ENCODE data around the gene LRRN2.

LRRN2 gene

GRCh38 chr1:204672482-204673121, 12.9 kb downstream of the LRRN2 start:
- H3K27ac ChIP-seq (ENCODE audit: low read length) = no peak overlapping the region
- H3K4me3 ChIP-seq (ENCODE audit: low read depth in 1 of 2, low read length in 2 of 2) = no peak overlapping the region
- no peaks in the 10 kb centered on the region for H3K9me3 ChIP-seq (ENCODE audit: control insufficient read depth in 1 of 2, low read length in 2 of 2)
- H3K36me3 ChIP-seq (ENCODE audit: control insufficient read depth in 1 of 2, insufficient read depth in 2 of 2, low read length in 2 of 2) = no peaks in the 10 kb centered on the region
- H3K4me1 ChIP-seq (ENCODE audit: control insufficient read depth in 1 of 2, insufficient read depth in 2 of 2, low read length in 2 of 2) = peaks cover 0 to 19% of the 10 kb centered on the region in 2 donors
- H3K27me3 ChIP-seq (ENCODE audit: low read depth, low read length) = no peaks in the 10 kb centered on the region

DNA sequence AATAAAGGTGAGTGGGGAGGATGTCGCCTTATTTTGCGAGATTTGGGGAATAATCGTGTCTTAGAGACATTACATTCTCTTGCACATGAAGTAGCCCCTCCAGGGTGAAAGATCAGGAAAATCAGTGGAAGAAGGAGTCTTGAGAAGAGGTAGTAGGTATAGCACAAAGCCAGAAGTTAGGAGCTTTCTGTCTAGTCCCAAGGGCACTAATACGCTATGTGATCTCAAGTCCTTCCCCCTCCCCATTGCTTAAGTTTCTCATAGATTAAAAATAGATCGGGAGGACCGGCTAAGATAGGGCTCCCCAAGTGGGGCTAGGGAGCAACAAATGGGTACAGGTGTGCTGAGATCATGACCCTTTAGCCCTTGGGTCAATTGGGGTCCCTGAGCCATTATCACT, 13.5 kb downstream of the LRRN2 start:
- H3K9me3 ChIP-seq (ENCODE audit: control insufficient read depth in 1 of 2, low read length in 2 of 2) = no peaks in the 10 kb centered on the region
- no peaks in the 10 kb centered on the region for H3K36me3 ChIP-seq (ENCODE audit: control insufficient read depth in 1 of 2, insufficient read depth in 2 of 2, low read length in 2 of 2)
- H3K4me3 ChIP-seq (ENCODE audit: low read depth in 1 of 2, low read length in 2 of 2) = no peak overlapping the region
- no peaks in the 10 kb centered on the region for H3K27me3 ChIP-seq (ENCODE audit: low read depth, low read length)
- no peak overlapping the region for H3K27ac ChIP-seq (ENCODE audit: low read length)
- peaks cover 0 to 19% of the 10 kb centered on the region in 2 donors for H3K4me1 ChIP-seq (ENCODE audit: control insufficient read depth in 1 of 2, insufficient read depth in 2 of 2, low read length in 2 of 2)

- H3K27me3 ChIP-seq (ENCODE audit: low read depth, low read length) = no peaks in the 10 kb centered on the region
- H3K4me3 ChIP-seq (ENCODE audit: low read depth in 1 of 2, low read length in 2 of 2) = no peak overlapping the region
- H3K9me3 ChIP-seq (ENCODE audit: control insufficient read depth in 1 of 2, low read length in 2 of 2) = no peaks in the 10 kb centered on the region
- peaks cover 0 to 19% of the 10 kb centered on the region in 2 donors for H3K4me1 ChIP-seq (ENCODE audit: control insufficient read depth in 1 of 2, insufficient read depth in 2 of 2, low read length in 2 of 2)
- no peaks in the 10 kb centered on the region for H3K36me3 ChIP-seq (ENCODE audit: control insufficient read depth in 1 of 2, insufficient read depth in 2 of 2, low read length in 2 of 2)
- H3K27ac ChIP-seq (ENCODE audit: low read length) = peak overlapping the region; percentile 23
Observed at GRCh38 chr1:204670152-204670927, 15.2 kb downstream of the LRRN2 start.

DNA sequence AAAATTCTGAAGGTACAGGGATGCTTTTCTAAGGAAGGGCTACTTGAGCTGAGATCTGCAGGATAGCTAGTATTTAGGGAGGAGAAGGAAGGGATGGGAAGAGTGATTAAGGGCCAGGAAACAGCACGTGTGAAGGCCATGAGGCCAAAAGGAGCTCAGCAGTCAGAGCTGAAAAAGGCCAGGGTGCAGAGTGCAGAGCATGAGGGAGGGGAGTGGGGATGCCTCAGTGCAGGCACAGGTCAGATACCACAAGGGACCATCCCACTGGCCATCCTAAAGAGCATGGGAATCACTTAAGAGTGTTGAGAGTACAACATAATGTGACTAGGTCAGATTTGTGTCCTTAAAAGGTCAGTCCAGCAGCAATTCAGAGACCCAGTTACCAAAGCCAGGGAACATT, 16.0 kb downstream of the LRRN2 start:
- Histone ChIP-seq H3K27me3 (ENCODE audit: low read depth, low read length) (no peaks in the 10 kb centered on the region), H3K27ac (ENCODE audit: low read length) (no peak overlapping the region), H3K4me1 (ENCODE audit: control insufficient read depth in 1 of 2, insufficient read depth in 2 of 2, low read length in 2 of 2) (peaks cover 0 to 19% of the 10 kb centered on the region in 2 donors), H3K4me3 (ENCODE audit: low read depth in 1 of 2, low read length in 2 of 2) (no peak overlapping the region), H3K36me3 (ENCODE audit: control insufficient read depth in 1 of 2, insufficient read depth in 2 of 2, low read length in 2 of 2) (no peaks in the 10 kb centered on the region), H3K9me3 (ENCODE audit: control insufficient read depth in 1 of 2, low read length in 2 of 2) (no peaks in the 10 kb centered on the region)

- no peaks in the 10 kb centered on the region for H3K9me3 ChIP-seq (ENCODE audit: control insufficient read depth in 1 of 2, low read length in 2 of 2)
- H3K4me3 ChIP-seq (ENCODE audit: low read depth in 1 of 2, low read length in 2 of 2) = no peak overlapping the region
- H3K36me3 ChIP-seq (ENCODE audit: control insufficient read depth in 1 of 2, insufficient read depth in 2 of 2, low read length in 2 of 2) = no peaks in the 10 kb centered on the region
- no peak overlapping the region for H3K27ac ChIP-seq (ENCODE audit: low read length)
- peaks cover 0 to 5% of the 10 kb centered on the region in 2 donors for H3K4me1 ChIP-seq (ENCODE audit: control insufficient read depth in 1 of 2, insufficient read depth in 2 of 2, low read length in 2 of 2)
- no peaks in the 10 kb centered on the region for H3K27me3 ChIP-seq (ENCODE audit: low read depth, low read length)
Observed at GRCh38 chr1:204664384-204664651, 21.2 kb downstream of the LRRN2 start.

DNA sequence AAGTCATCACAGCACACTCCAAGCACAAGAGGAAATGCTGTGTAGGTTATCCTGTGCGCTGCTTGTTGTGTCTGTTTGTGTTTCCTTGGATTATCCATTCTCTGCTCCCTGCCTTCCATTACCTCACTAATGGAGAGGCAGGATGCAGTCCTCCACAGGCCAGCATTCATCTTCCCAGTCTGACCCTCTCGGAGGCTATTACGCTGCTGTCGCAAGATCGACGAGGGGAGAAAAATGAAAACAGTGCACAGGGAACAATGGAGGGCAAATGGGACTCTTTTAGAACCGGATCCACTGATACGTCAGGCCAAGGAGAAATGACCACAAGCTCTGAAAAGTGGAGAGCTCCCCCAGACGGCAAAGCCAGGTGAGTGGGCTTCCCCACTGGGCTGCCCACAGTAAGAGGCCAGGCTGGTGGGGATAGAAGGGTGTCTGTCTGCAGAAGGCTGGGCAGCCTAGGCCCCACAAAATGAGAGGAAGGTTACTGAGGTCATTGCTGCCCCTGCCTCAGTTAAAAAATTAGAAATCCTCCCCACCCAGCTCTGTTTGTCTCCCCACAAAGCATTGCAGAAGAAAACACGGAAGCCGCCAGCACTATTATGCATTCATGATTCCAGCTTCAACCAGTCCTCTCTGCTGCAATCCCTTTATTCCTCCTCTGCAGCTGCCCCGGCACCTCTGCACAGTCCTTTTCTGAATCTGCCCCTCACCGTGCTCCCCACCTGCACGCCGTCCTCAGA, 21.7 kb downstream of the LRRN2 start:
- no peaks in the 10 kb centered on the region for H3K36me3 ChIP-seq (ENCODE audit: control insufficient read depth in 1 of 2, insufficient read depth in 2 of 2, low read length in 2 of 2)
- no peak overlapping the region for H3K27ac ChIP-seq (ENCODE audit: low read length)
- peaks cover 0 to 5% of the 10 kb centered on the region in 2 donors for H3K4me1 ChIP-seq (ENCODE audit: control insufficient read depth in 1 of 2, insufficient read depth in 2 of 2, low read length in 2 of 2)
- H3K9me3 ChIP-seq (ENCODE audit: control insufficient read depth in 1 of 2, low read length in 2 of 2) = no peaks in the 10 kb centered on the region
- no peak overlapping the region for H3K4me3 ChIP-seq (ENCODE audit: low read depth in 1 of 2, low read length in 2 of 2)
- H3K27me3 ChIP-seq (ENCODE audit: low read depth, low read length) = no peaks in the 10 kb centered on the region

GRCh38 chr1:204662530-204662929, 23.0 kb downstream of the LRRN2 start:
- H3K27ac ChIP-seq (ENCODE audit: low read length) = no peak overlapping the region
- no peaks in the 10 kb centered on the region for H3K9me3 ChIP-seq (ENCODE audit: control insufficient read depth in 1 of 2, low read length in 2 of 2)
- H3K36me3 ChIP-seq (ENCODE audit: control insufficient read depth in 1 of 2, insufficient read depth in 2 of 2, low read length in 2 of 2) = no peaks in the 10 kb centered on the region
- no peaks in the 10 kb centered on the region for H3K27me3 ChIP-seq (ENCODE audit: low read depth, low read length)
- H3K4me3 ChIP-seq (ENCODE audit: low read depth in 1 of 2, low read length in 2 of 2) = no peak overlapping the region
- peaks cover 0 to 5% of the 10 kb centered on the region in 2 donors for H3K4me1 ChIP-seq (ENCODE audit: control insufficient read depth in 1 of 2, insufficient read depth in 2 of 2, low read length in 2 of 2)

DNA sequence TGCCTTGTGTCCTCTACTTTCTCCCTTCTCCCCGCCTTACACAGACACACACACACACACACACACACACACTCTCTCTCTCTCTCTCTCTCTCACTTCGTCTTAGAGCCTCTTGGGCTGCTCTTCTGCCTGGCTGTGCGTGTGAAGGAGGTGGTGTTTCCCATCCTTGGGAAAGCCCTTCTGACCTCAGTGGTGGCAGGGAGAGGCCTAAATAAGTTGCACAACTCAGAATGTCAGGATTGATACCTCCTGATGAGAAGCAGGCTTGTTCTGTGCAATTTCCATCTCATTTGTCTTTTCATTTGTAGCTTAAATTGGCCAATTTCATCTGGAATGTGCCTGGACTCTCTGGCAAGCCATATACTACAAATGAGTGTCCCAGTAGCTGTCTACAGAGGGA, 25.0 kb downstream of the LRRN2 start:
- no peak overlapping the region for H3K4me3 ChIP-seq (ENCODE audit: low read depth in 1 of 2, low read length in 2 of 2)
- peaks cover 0 to 5% of the 10 kb centered on the region in 2 donors for H3K4me1 ChIP-seq (ENCODE audit: control insufficient read depth in 1 of 2, insufficient read depth in 2 of 2, low read length in 2 of 2)
- H3K27ac ChIP-seq (ENCODE audit: low read length) = no peak overlapping the region
- H3K9me3 ChIP-seq (ENCODE audit: control insufficient read depth in 1 of 2, low read length in 2 of 2) = no peaks in the 10 kb centered on the region
- no peaks in the 10 kb centered on the region for H3K36me3 ChIP-seq (ENCODE audit: control insufficient read depth in 1 of 2, insufficient read depth in 2 of 2, low read length in 2 of 2)
- no peaks in the 10 kb centered on the region for H3K27me3 ChIP-seq (ENCODE audit: low read depth, low read length)

- Histone ChIP-seq H3K4me3 (ENCODE audit: low read depth in 1 of 2, low read length in 2 of 2) (no peak overlapping the region), H3K27ac (ENCODE audit: low read length) (no peak overlapping the region), H3K36me3 (ENCODE audit: control insufficient read depth in 1 of 2, insufficient read depth in 2 of 2, low read length in 2 of 2) (no peaks in the 10 kb centered on the region), H3K9me3 (ENCODE audit: control insufficient read depth in 1 of 2, low read length in 2 of 2) (no peaks in the 10 kb centered on the region), H3K27me3 (ENCODE audit: low read depth, low read length) (no peaks in the 10 kb centered on the region), H3K4me1 (ENCODE audit: control insufficient read depth in 1 of 2, insufficient read depth in 2 of 2, low read length in 2 of 2) (peaks cover 0 to 5% of the 10 kb centered on the region in 2 donors)
Observed at GRCh38 chr1:204659056-204659455, 26.5 kb downstream of the LRRN2 start.

DNA sequence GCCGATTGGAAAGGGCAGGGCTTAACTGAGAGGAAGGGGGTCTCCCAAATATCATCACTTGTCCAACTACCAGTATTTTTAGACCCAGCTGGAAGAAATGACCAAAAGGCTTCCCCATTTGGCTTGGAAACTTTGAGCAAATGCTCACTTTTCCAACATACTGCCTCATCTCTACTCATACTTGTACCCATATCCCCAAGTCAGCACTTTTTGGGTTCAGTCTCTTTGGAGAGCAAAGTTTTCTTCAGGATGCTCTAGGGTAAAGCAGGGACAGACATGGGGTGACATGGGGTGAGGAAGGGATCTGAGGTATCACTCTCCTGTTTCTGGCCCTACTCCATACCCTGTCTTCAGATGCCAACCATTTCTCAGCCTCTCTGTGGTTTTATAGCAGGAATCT, 27.2 kb downstream of the LRRN2 start:
- Histone ChIP-seq H3K36me3 (ENCODE audit: control insufficient read depth in 1 of 2, insufficient read depth in 2 of 2, low read length in 2 of 2) (no peaks in the 10 kb centered on the region), H3K27ac (ENCODE audit: low read length) (no peak overlapping the region), H3K27me3 (ENCODE audit: low read depth, low read length) (no peaks in the 10 kb centered on the region), H3K4me1 (ENCODE audit: control insufficient read depth in 1 of 2, insufficient read depth in 2 of 2, low read length in 2 of 2) (peaks cover 0 to 5% of the 10 kb centered on the region in 2 donors), H3K4me3 (ENCODE audit: low read depth in 1 of 2, low read length in 2 of 2) (no peak overlapping the region), H3K9me3 (ENCODE audit: control insufficient read depth in 1 of 2, low read length in 2 of 2) (no peaks in the 10 kb centered on the region)

- Histone ChIP-seq H3K27me3 (ENCODE audit: low read depth, low read length) (no peaks in the 10 kb centered on the region), H3K4me1 (ENCODE audit: control insufficient read depth in 1 of 2, insufficient read depth in 2 of 2, low read length in 2 of 2) (peaks cover 0 to 7% of the 10 kb centered on the region in 2 donors), H3K4me3 (ENCODE audit: low read depth in 1 of 2, low read length in 2 of 2) (no peak overlapping the region), H3K36me3 (ENCODE audit: control insufficient read depth in 1 of 2, insufficient read depth in 2 of 2, low read length in 2 of 2) (no peaks in the 10 kb centered on the region), H3K9me3 (ENCODE audit: control insufficient read depth in 1 of 2, low read length in 2 of 2) (no peaks in the 10 kb centered on the region), H3K27ac (ENCODE audit: low read length) (no peak overlapping the region)
Observed at GRCh38 chr1:204653590-204654340, 31.8 kb downstream of the LRRN2 start.
